ENCODE results near the gene ATP5PF. TPM values are rescaled to one million over a fixed set of nuclear protein-coding genes. Genes with fewer than 3 reads are reported as not detected.

Gene ATP5PF
- total and polyA plus RNA-seq, 2 of the 4 experiments (the other 2 are of a cell fraction) = 76.0 to 190 TPM

GRCh38 chr21:25708467-25709065 lies 26.1 kb downstream of the ATP5PF start:
- no peaks in the 10 kb centered on the region for H3K36me3 ChIP-seq (ENCODE audit: control insufficient read depth, insufficient read depth, low read length)
- H3K56ac ChIP-seq (ENCODE audit: extremely low read depth, insufficient read depth, low read length) = no peak overlapping the region
- ChIA-PET POLR2A (ENCODE audit: unreplicated experiment) (no interaction called here), CTCF (interaction anchor here (0.8 to 1.2 kb wide), 6 partner anchors 9 to 130 kb away, joined by 3 to 4 read pairs (median 3); no protein-coding TSS in a partner anchor)
- no peaks in the 10 kb centered on the region for H3K27me3 ChIP-seq (ENCODE audit: control insufficient read depth, insufficient read depth, low read length)
- H3K4ac ChIP-seq (ENCODE audit: low read depth, low read length) = no peak overlapping the region
- H3K18ac ChIP-seq (ENCODE audit: low read depth, low read length) = no peak overlapping the region
- H3K14ac ChIP-seq (replicated peaks; ENCODE audit: low read depth, low read length) = no peak overlapping the region
- no peak overlapping the region for H2BK120ac ChIP-seq (ENCODE audit: low read depth, low read length)
- H4K91ac ChIP-seq (ENCODE audit: insufficient read depth, low read depth, low read length) = no peak overlapping the region
- ATAC-seq (ENCODE audit: low read depth) = peak; percentile 72
- H3K4me1 ChIP-seq (ENCODE audit: control insufficient read depth, insufficient read depth, low read length) = no peaks in the 10 kb centered on the region
- no peak overlapping the region for H3K4me3 ChIP-seq (ENCODE audit: insufficient read depth, low read depth, low read length)
- peak; percentile 56 for DNase-seq
- H3K79me1 ChIP-seq (ENCODE audit: low read depth in 1 of 2, low read length in 2 of 2) = no peaks in the 10 kb centered on the region
- in situ Hi-C loops (cut with MboI; ENCODE audit: low sequenced_read_pairs) (no loop called here), intact Hi-C loops (cut with micrococcal nuclease) (loop anchor here (1.0 to 2.0 kb wide), 2 partner anchors 100 to 288 kb away; no protein-coding TSS in a partner anchor), dilution Hi-C loops (cut with HindIII; ENCODE audit: low sequenced_read_pairs, unreplicated experiment) (no loop called here)
- BruUV-seq (replicated peaks) = no TSS peak
- no peak overlapping the region for H3K23ac ChIP-seq (ENCODE audit: low read depth, low read length)
- H2AK9ac ChIP-seq (replicated peaks; ENCODE audit: low read depth, low read length, poor library complexity) = no peak overlapping the region
- H2BK20ac ChIP-seq (ENCODE audit: low read depth, low read length) = no peak overlapping the region
- no peak overlapping the region for H3K27ac ChIP-seq (ENCODE audit: insufficient read depth, low read length)
- H3K4me2 ChIP-seq (ENCODE audit: low read depth, low read length) = no peak overlapping the region
- no peak overlapping the region for H4K8ac ChIP-seq (ENCODE audit: low read depth in 2 of 2, low read length in 2 of 2)
- H4K5ac ChIP-seq (ENCODE audit: low read depth, low read length) = no peak overlapping the region
- no peak overlapping the region for H2BK15ac ChIP-seq (ENCODE audit: low read depth, low read length)
- no peaks in the 10 kb centered on the region for H3K9me3 ChIP-seq (ENCODE audit: control insufficient read depth, insufficient read depth, low read length)
- H3K9me1 ChIP-seq (ENCODE audit: insufficient read depth, low read length) = no peaks in the 10 kb centered on the region
- no peak overlapping the region for H2AFZ ChIP-seq (replicated peaks; ENCODE audit: low read length, poor library complexity)
- H2AK5ac ChIP-seq (ENCODE audit: low read depth, low read length) = no peak overlapping the region
- no peaks in the 10 kb centered on the region for H4K20me1 ChIP-seq (ENCODE audit: insufficient read depth, low read length)
- H3K9ac ChIP-seq (ENCODE audit: low read depth, low read length) = no peak overlapping the region
- no peak overlapping the region for H2BK5ac ChIP-seq (ENCODE audit: low read depth, low read length, poor library complexity, severe bottlenecking)
- no CpG with 5 or more reads among the region's 7 CpGs for WGBS, 2 experiments (ENCODE audit: extremely low coverage in 2 of 2, insufficient read length in 1 of 2)
- no peak for TF ChIP-seq POLR2A (IDR thresholded peaks at IDR 0.05; ENCODE audit: low read depth, low read length)
- TF ChIP-seq RAD21 (IDR thresholded peaks at IDR 0.05; ENCODE audit: low read length) = peak; percentile 58
- TF ChIP-seq USF2 (IDR thresholded peaks at IDR 0.05; ENCODE audit: low read depth, low read length) = no peak
- TF ChIP-seq MAFK (IDR thresholded peaks at IDR 0.05; ENCODE audit: low read depth, low read length) = no peak
- no peak for TF ChIP-seq MAZ (IDR thresholded peaks at IDR 0.05; ENCODE audit: borderline replicate concordance, low read depth, low read length)
- TF ChIP-seq CHD1 (IDR thresholded peaks at IDR 0.05; ENCODE audit: low read depth, low read length) = no peak
- TF ChIP-seq RCOR1 (IDR thresholded peaks at IDR 0.05; ENCODE audit: insufficient replicate concordance, low read length) = no peak
- peak; percentile 73 for TF ChIP-seq CTCF (conservative IDR thresholded peaks at IDR 0.05; ENCODE audit: low read depth, low read length)
- TF ChIP-seq CEBPB (IDR thresholded peaks at IDR 0.05; ENCODE audit: low read depth, low read length) = no peak
- no peak for TF ChIP-seq FOS (IDR thresholded peaks at IDR 0.05; ENCODE audit: low read depth, low read length)
- TF ChIP-seq MXI1 (IDR thresholded peaks at IDR 0.05; ENCODE audit: borderline replicate concordance, low read depth, low read length) = no peak
- TF ChIP-seq NFE2L2 (IDR thresholded peaks at IDR 0.05; ENCODE audit: low read depth, low read length) = no peak
- peak; percentile 72 for TF ChIP-seq SMC3 (IDR thresholded peaks at IDR 0.05; ENCODE audit: low read depth, low read length)
- no peak for TF ChIP-seq BHLHE40 (IDR thresholded peaks at IDR 0.05; ENCODE audit: low read depth, low read length)
- TF ChIP-seq RFX5 (IDR thresholded peaks at IDR 0.05; ENCODE audit: low read depth, low read length) = no peak
- TF ChIP-seq, protein P1, sequence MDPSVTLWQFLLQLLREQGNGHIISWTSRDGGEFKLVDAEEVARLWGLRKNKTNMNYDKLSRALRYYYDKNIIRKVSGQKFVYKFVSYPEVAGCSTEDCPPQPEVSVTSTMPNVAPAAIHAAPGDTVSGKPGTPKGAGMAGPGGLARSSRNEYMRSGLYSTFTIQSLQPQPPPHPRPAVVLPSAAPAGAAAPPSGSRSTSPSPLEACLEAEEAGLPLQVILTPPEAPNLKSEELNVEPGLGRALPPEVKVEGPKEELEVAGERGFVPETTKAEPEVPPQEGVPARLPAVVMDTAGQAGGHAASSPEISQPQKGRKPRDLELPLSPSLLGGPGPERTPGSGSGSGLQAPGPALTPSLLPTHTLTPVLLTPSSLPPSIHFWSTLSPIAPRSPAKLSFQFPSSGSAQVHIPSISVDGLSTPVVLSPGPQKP (IDR thresholded peaks at IDR 0.05; ENCODE audit: borderline replicate concordance, low read depth, low read length) = no peak

All from IMR-90 (cell line).